ENCODE measurements around the gene PDYN. TPM values are rescaled to one million over a fixed set of nuclear protein-coding genes. Genes with fewer than 3 reads are reported as not detected.
A peak's percentile ranks its signal among the peaks of the same experiment; 100 is the strongest.

PDYN gene
- total RNA-seq, 1 donor from 2014 or later = not detected

DNA sequence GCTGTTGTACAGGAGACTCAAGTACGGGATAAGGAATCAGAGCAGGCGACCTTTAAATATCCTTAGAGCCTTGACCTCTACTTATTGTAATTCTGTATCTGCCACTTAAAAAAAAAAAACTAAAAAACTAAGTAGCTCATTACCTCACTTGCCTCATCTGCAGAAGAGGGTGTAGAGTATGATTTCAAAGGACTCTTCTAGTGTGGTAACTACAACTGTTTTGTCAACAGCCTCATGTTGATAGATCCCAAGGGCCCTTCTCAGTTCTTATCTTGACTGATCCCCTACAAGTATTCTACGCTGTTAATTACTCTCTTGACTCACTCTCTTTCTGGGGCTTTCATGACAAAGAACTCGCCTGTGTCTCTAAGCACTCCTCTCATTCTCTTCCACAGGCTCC is 16.7 kb upstream of the PDYN start:
- no peak overlapping the region for H3K4me3 Mint-ChIP-seq (ENCODE audit: unreplicated experiment)
- no peak for DNase-seq (ENCODE audit: low spot score)
- no peaks in the 10 kb centered on the region for H3K4me1 Mint-ChIP-seq (ENCODE audit: unreplicated experiment)
- H3K27me3 Mint-ChIP-seq (ENCODE audit: unreplicated experiment) = no peaks in the 10 kb centered on the region
- no peaks in the 10 kb centered on the region for H3K9me3 Mint-ChIP-seq (ENCODE audit: unreplicated experiment)
- no peaks in the 10 kb centered on the region for H3K36me3 Mint-ChIP-seq (ENCODE audit: low read depth, unreplicated experiment)
- H3K27ac Mint-ChIP-seq (ENCODE audit: unreplicated experiment) = no peak overlapping the region
- TF ChIP-seq, protein P1, sequence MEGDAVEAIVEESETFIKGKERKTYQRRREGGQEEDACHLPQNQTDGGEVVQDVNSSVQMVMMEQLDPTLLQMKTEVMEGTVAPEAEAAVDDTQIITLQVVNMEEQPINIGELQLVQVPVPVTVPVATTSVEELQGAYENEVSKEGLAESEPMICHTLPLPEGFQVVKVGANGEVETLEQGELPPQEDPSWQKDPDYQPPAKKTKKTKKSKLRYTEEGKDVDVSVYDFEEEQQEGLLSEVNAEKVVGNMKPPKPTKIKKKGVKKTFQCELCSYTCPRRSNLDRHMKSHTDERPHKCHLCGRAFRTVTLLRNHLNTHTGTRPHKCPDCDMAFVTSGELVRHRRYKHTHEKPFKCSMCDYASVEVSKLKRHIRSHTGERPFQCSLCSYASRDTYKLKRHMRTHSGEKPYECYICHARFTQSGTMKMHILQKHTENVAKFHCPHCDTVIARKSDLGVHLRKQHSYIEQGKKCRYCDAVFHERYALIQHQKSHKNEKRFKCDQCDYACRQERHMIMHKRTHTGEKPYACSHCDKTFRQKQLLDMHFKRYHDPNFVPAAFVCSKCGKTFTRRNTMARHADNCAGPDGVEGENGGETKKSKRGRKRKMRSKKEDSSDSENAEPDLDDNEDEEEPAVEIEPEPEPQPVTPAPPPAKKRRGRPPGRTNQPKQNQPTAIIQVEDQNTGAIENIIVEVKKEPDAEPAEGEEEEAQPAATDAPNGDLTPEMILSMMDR (IDR thresholded peaks at IDR 0.05; ENCODE audit: unreplicated experiment) = no peak

DNA sequence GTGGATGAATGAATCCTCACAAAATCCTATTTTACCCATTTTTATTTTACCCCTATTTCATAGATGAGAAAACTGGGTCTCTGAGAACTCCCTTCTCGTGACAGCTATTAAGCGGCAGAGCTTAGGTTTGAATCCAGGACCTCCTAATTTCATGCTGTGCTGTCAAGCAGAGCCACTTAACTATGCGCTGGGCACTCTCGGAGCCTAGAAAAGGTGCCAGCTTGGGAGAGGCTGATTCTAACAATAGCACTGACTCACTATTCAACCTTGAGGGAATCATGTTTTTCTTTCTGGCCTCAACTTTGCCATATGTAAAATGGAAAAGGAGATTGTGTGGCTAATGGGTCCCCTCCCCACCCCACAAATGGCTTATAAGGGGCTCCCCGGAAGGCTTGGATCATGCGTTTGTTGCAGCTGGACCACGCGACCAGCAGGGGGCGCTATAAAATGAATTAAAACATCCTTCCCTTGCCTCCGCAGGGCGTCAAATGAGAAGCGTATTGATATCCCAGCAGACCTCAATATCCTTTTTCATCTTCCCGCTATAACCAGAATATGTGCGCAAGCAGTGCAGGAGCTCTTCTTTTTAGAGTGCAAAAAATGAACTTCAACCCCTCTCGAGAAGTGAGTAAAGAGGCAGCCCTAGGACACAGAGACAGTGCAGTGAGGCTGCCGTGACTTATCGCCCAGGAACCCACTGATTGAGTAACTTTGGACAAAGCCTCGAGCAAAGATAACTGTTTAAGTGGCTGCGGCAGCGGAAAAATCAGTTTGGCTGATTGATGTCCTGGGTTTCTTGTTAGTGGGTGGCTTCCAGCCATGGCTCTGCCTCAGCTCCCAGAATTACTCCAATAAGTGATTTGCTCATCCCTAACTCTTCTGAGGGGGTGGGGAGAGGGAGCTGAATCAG is 12.8 kb upstream of the PDYN start:
- no peaks in the 10 kb centered on the region for H3K27me3 Mint-ChIP-seq (ENCODE audit: unreplicated experiment)
- no peaks in the 10 kb centered on the region for H3K36me3 Mint-ChIP-seq (ENCODE audit: low read depth, unreplicated experiment)
- H3K4me1 Mint-ChIP-seq (ENCODE audit: unreplicated experiment) = no peaks in the 10 kb centered on the region
- TF ChIP-seq, protein P1 (IDR thresholded peaks at IDR 0.05; ENCODE audit: unreplicated experiment) = peak; percentile 98
- H3K27ac Mint-ChIP-seq (ENCODE audit: unreplicated experiment) = no peak overlapping the region
- no peaks in the 10 kb centered on the region for H3K9me3 Mint-ChIP-seq (ENCODE audit: unreplicated experiment)
- H3K4me3 Mint-ChIP-seq (ENCODE audit: unreplicated experiment) = no peak overlapping the region
- peak; percentile 32 for DNase-seq (ENCODE audit: low spot score)

DNA sequence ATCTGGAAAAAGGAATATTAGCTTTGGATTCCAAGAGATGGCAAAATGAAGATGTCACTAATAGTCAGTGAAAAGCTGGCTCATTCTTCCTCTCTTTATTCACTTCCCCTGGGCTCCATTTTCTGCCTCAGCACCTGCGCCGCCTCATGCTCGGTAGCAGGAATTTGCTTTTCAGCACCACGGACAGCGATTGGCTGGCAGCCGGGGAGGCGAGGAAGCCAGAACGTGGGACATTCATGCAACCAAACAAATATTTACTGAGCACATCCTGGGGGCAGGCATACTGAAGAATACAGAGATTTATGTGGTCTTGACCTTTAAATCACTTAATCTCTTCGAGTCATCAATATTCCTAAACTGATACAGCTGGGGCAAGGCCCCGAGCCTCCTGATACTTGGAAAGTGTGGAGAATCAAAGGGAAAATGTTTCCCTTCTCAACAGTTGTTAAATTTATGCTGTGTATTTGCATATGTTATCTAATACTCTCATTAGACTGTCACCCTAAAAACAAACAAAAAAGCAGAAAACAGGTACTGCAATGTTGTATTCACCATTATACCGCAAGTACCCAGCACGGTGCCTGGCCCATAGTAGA is 12.1 kb upstream of the PDYN start:
- Mint-ChIP-seq H3K4me3 (ENCODE audit: unreplicated experiment) (no peak overlapping the region), H3K36me3 (ENCODE audit: low read depth, unreplicated experiment) (no peaks in the 10 kb centered on the region), H3K9me3 (ENCODE audit: unreplicated experiment) (no peaks in the 10 kb centered on the region), H3K4me1 (ENCODE audit: unreplicated experiment) (no peaks in the 10 kb centered on the region), H3K27me3 (ENCODE audit: unreplicated experiment) (peaks cover 2% of the 10 kb centered on the region), H3K27ac (ENCODE audit: unreplicated experiment) (no peak overlapping the region)
- peak; percentile 87 for DNase-seq (ENCODE audit: low spot score)
- TF ChIP-seq, protein P1 (IDR thresholded peaks at IDR 0.05; ENCODE audit: unreplicated experiment) = no peak

DNA sequence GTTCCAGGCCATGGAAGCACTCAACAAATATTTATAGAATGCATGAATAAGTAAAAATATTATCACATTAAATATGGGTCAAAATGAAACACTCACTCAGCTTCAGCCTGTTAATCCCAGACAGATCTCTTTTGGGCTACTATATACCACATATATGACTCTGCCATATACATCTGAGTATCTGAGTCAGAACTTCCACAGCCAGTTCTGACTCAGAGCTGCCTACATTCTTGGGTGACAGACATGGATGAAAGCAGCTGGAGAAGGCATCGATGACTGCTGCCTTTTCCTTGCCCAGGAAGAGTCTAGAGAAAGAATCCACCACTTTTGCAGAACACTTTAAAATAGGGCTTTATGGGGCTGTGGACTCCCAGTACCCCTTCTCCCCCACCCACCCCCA is 11.5 kb upstream of the PDYN start:
- no peak overlapping the region for H3K27ac Mint-ChIP-seq (ENCODE audit: unreplicated experiment)
- no peaks in the 10 kb centered on the region for H3K9me3 Mint-ChIP-seq (ENCODE audit: unreplicated experiment)
- no peak overlapping the region for H3K4me3 Mint-ChIP-seq (ENCODE audit: unreplicated experiment)
- TF ChIP-seq, protein P1 (IDR thresholded peaks at IDR 0.05; ENCODE audit: unreplicated experiment) = no peak
- DNase-seq (ENCODE audit: low spot score) = no peak
- peaks cover 2% of the 10 kb centered on the region for H3K27me3 Mint-ChIP-seq (ENCODE audit: unreplicated experiment)
- H3K36me3 Mint-ChIP-seq (ENCODE audit: low read depth, unreplicated experiment) = no peaks in the 10 kb centered on the region
- no peaks in the 10 kb centered on the region for H3K4me1 Mint-ChIP-seq (ENCODE audit: unreplicated experiment)

DNA sequence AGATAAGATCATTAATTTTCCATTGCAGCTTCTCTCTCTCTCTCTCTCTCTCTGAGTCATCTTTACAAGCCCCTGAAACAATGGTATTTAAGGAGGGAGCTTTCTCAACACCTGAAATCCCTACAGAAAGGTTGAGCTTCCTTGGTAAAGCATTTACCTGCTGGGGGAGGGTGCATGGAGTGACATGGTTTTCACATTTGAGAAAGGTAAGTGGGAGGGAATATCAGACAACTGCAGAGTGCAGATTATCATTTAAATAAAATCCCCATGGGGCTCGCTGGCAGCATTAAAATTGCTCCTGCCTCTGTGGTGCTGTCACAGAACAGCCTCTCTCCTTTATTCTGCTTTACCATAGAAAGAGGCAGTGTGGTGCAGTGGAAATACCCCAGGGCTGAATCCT is 10.3 kb upstream of the PDYN start:
- Mint-ChIP-seq H3K9me3 (ENCODE audit: unreplicated experiment) (no peaks in the 10 kb centered on the region), H3K27me3 (ENCODE audit: unreplicated experiment) (peaks cover 2% of the 10 kb centered on the region), H3K4me3 (ENCODE audit: unreplicated experiment) (no peak overlapping the region), H3K27ac (ENCODE audit: unreplicated experiment) (no peak overlapping the region), H3K4me1 (ENCODE audit: unreplicated experiment) (no peaks in the 10 kb centered on the region), H3K36me3 (ENCODE audit: low read depth, unreplicated experiment) (no peaks in the 10 kb centered on the region)
- no peak for DNase-seq (ENCODE audit: low spot score)
- TF ChIP-seq, protein P1 (IDR thresholded peaks at IDR 0.05; ENCODE audit: unreplicated experiment) = no peak
